ENCODE measurements around the gene SLC26A9. TPM values are rescaled to one million over a fixed set of nuclear protein-coding genes. Genes with fewer than 3 reads are reported as not detected.
A peak's percentile ranks its signal among the peaks of the same experiment; 100 is the strongest.

SLC26A9 gene
- total RNA-seq, 4 donors from 2014 or later = 1.6 to 4.8 (median 3.3) TPM

GRCh38 chr1:205920159-205920558 lies 23.1 kb downstream of the SLC26A9 start:
- peak in 2 of 6 experiments; percentile 12 to 14 for TF ChIP-seq CTCF (IDR thresholded peaks at IDR 0.05)
- peak in 1 of 2 donors; percentile 39 for TF ChIP-seq POLR2A (IDR thresholded peaks at IDR 0.05)
- WGBS, 2 donors = 7 to 15% methylated on average over 7 of the region's 7 CpGs
- Histone ChIP-seq H3K27me3 (no peaks in the 10 kb centered on the region), H3K9me3 (no peaks in the 10 kb centered on the region), H3K27ac (peak overlapping the region; percentile 83 to 89 (median 87)), H3K36me3 (no peaks in the 10 kb centered on the region), H3K4me1 (peaks cover 34 to 45% of the 10 kb centered on the region in 2 donors), H3K4me3 (replicated peaks in 1 of 3) (no peak overlapping the region)
- peak; percentile 96 for DNase-seq
- intact Hi-C loops (cut with DNase I) = no loop called here

- TF ChIP-seq POLR2A (IDR thresholded peaks at IDR 0.05) = peak in 1 of 2 donors; percentile 8
- peak; percentile 80 to 99 (median 94) for TF ChIP-seq CTCF (IDR thresholded peaks at IDR 0.05)
- H3K36me3 ChIP-seq = no peaks in the 10 kb centered on the region
- peak overlapping the region; percentile 41 to 89 (median 83) for H3K27ac ChIP-seq
- peaks cover 44 to 56% of the 10 kb centered on the region in 2 donors for H3K4me1 ChIP-seq
- intact Hi-C loops (cut with DNase I) = loop anchor here (2.0 to 10.0 kb wide), 4 partner anchors 58 to 254 kb away; no protein-coding TSS in a partner anchor
- peak; percentile 87 to 91 for DNase-seq
- H3K4me3 ChIP-seq (replicated peaks in 1 of 3) = no peak overlapping the region
- 44 to 47% methylated on average over 8 of the region's 8 CpGs for WGBS, 2 donors
- no peaks in the 10 kb centered on the region for H3K9me3 ChIP-seq
- no peaks in the 10 kb centered on the region for H3K27me3 ChIP-seq
Observed at GRCh38 chr1:205918955-205919746, 24.1 kb downstream of the SLC26A9 start.

GRCh38 chr1:205917466-205918238 lies 25.6 kb downstream of the SLC26A9 start:
- H3K4me3 ChIP-seq (replicated peaks in 1 of 3) = no peak overlapping the region
- DNase-seq = peak in 1 of 2 donors; percentile 45
- no peak for TF ChIP-seq CTCF (IDR thresholded peaks at IDR 0.05)
- no peak for TF ChIP-seq POLR2A (IDR thresholded peaks at IDR 0.05)
- WGBS, 2 donors = 53 to 58% methylated on average over 8 of the region's 8 CpGs
- no peaks in the 10 kb centered on the region for H3K9me3 ChIP-seq
- peak overlapping the region; percentile 28 to 51 (median 50) for H3K27ac ChIP-seq
- H3K36me3 ChIP-seq = no peaks in the 10 kb centered on the region
- intact Hi-C loops (cut with DNase I) = loop anchor here (2.0 to 10.0 kb wide), 4 partner anchors 59 to 253 kb away; no protein-coding TSS in a partner anchor
- H3K4me1 ChIP-seq = peaks cover 54 to 71% of the 10 kb centered on the region in 2 donors
- H3K27me3 ChIP-seq = no peaks in the 10 kb centered on the region

- Histone ChIP-seq H3K4me1 (peaks cover 54 to 71% of the 10 kb centered on the region in 2 donors), H3K9me3 (no peaks in the 10 kb centered on the region), H3K36me3 (no peaks in the 10 kb centered on the region), H3K27me3 (no peaks in the 10 kb centered on the region), H3K27ac (peak overlapping the region in 1 of 3 donors; percentile 82), H3K4me3 (replicated peaks in 1 of 3) (no peak overlapping the region)
- WGBS, 2 donors = 73 to 84% methylated on average over 7 of the region's 7 CpGs
- TF ChIP-seq POLR2A (IDR thresholded peaks at IDR 0.05) = no peak
- no peak for TF ChIP-seq CTCF (IDR thresholded peaks at IDR 0.05)
- intact Hi-C loops (cut with DNase I) = loop anchor here (5.0 to 10.0 kb wide), 3 partner anchors 124 to 252 kb away; no protein-coding TSS in a partner anchor
- no peak for DNase-seq
Observed at GRCh38 chr1:205916541-205916940, 26.7 kb downstream of the SLC26A9 start.
